GM18505 (cell line): Measurements from ENCODE around the gene TEAD2.
A peak's percentile ranks its signal among the peaks of the same experiment; 100 is the strongest.

Experiments
- ATAC-seq: cut with Tn5 transposase; IDR thresholded peaks from one replicate; pipeline ENCODE4 v1.9.1; 2021; ENCODE audit not compliant: unreplicated experiment
- POLR2A ChIP-seq: IDR thresholded peaks from 4 replicates; pipeline ENCODE4 v1.6.1; 2011; ENCODE audit warnings: borderline replicate concordance; ENCODE audit not compliant: insufficient read depth, insufficient read length; ENCODE audit errors: extremely low read depth

The TEAD2 gene

DNA sequence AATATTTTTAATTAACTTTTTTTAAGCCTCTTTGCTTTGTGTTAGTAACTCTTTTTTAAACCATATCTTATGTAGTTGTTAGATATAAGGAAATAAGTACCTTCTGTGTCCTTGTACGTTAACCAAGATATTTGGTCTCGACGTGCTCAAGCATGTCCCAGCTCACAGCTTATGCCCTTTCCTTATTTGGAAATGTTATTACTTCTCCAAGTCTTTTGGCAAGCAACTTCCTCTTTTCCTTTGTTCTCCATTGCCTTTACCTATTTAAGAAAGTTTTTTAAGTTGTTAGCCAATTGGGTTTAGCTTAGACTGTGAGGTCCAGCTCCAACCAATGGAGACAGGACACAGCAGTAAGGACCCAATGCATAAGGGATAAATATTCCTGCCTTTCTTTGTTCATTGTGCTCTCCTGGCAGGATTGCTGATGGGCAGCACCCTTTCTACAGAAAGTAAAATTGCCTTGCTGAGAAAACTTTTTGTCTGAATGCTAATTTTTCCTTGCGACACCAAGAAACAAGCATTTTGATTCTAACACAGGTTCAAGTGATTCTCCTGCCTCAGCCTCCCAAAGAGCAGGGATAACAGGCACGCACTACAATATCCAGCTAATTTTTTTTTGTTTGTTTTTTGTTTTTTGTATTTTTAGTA is 6.6 kb upstream of the TEAD2 start:
- ATAC-seq, result no peak
- TF ChIP-seq POLR2A, result no peak

DNA sequence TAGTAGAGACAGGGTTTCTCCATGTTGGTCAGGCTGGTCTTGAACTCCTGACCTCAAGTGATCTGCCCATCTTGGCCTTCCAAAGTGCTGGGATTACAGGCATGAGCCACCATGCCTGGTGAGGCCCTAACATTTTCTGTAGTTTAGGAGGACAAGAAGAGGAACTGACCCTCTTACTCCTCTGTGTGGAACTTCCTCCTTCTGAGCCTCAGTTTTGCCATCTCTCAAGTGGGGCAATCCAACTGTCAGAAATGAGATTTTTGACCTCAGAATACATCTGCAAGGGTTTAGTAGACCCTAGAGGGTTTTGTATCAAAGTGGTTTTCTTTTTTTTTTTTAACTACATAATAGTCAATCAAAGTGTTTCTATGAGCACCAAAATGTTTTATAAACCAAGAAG is 3.9 kb upstream of the TEAD2 start:
- no peak for TF ChIP-seq POLR2A
- ATAC-seq, result no peak

GRCh38 chr19:49364083-49364737 is 2.0 kb upstream of the TEAD2 start:
- no peak for TF ChIP-seq POLR2A
- ATAC-seq, result no peak

GRCh38 chr19:49363268-49364082 is 1.3 kb upstream of the TEAD2 start, which contains the start of gene DKKL1:
Gene DKKL1 (plus strand): TSS chr19:49363877. CDS start chr19:49363999, 122 bp downstream.
- ATAC-seq, result peak; percentile 61
- TF ChIP-seq POLR2A, result no peak

DNA sequence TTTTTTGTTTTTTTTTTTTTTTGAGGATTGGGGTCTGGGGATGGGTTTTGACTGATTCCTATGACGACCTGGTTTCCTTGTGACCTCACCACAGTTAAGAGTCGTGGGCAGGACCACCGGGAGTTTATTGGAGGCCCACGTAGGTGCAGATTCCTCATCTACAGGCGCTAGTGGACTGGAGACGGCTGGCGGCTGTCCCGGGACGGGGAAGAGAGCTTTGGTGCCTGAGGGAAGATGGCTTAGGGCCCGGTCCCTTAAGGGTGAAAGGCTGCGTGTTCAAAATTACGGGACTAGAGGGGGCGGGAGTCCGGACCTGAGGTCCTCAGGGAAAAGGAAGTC is 682 bp upstream of the TEAD2 start:
- TF ChIP-seq POLR2A, result no peak
- no peak for ATAC-seq

- ATAC-seq, result no peak
- no peak for TF ChIP-seq POLR2A
Measured at GRCh38 chr19:49361438-49362047, 673 bp downstream of the TEAD2 start.

DNA sequence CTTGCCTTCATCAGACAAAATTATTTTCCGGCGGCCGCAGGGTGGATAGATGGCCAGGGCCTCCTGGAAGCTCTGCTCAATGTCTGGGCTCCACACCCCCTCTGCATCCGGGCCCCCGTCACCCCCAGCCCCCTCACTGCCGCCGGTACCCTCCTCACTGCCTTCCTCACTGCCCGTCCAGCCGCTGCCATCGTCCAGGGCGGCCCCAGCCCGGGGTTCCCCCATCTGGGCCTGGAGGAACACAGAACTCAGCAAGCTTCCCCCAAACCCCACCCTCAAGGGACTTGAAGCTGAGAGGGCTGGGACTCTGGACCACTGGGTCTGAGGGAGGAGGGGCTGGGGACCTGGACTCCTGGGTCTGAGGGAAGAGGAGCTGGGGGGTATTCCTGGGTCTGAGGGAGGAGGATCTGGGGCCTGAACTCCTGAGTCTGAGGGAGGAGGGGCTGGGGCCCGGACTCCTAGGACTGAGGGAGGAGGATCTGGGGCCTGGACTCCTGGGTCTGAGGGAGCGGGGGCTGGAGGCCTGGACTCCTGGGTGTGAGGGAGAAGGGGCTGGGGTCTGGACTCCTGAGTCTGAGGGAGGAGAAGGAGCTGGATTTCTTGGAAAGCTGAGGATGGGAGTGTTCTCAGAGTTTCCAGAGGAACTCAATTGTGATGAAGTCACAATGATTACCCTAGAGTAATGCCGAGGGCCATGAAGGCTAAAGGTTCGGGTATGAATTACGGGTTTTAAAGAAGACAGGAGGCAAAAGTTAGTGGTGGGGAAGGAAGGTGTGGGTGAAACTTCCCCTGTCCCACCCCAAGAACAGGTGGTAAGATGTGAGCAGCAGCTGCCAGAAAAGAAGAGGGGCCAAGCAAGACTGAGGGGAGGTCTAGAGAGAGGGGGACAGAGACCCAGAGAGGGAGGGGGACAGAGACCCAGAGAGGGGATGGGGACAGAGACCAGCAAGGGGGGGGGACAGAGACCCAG is 2.1 kb downstream of the TEAD2 start:
- ATAC-seq, result no peak
- TF ChIP-seq POLR2A, result no peak

GRCh38 chr19:49357186-49357585 is 5.0 kb downstream of the TEAD2 start:
- ATAC-seq, result no peak
- no peak for TF ChIP-seq POLR2A

GRCh38 chr19:49356382-49356781 is 5.8 kb downstream of the TEAD2 start:
- no peak for TF ChIP-seq POLR2A
- ATAC-seq, result no peak

- no peak for TF ChIP-seq POLR2A
- no peak for ATAC-seq
Measured at GRCh38 chr19:49355909-49356353, 6.3 kb downstream of the TEAD2 start.

DNA sequence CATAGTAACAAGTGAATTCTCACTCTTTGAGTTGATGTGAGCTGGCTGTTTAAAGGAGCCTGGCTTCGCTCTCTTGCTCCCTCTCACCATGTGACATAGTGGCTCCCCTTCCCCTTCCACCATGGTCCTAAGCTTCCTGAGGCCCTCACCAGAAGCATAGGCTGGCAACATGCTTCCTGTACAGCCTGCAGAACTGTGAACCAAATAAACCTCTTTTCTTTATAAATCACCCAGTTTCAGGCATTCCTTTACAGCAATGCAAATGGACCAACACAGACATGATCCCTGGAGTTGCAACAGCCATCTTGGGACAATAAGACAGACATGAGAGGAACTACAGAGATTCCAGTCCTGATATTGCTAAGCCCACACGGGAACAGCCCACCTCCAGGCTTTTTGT is 12.6 kb downstream of the TEAD2 start:
- ATAC-seq, result no peak
- no peak for TF ChIP-seq POLR2A

- TF ChIP-seq POLR2A, result no peak
- no peak for ATAC-seq
Measured at GRCh38 chr19:49348305-49349189, 13.7 kb downstream of the TEAD2 start.

DNA sequence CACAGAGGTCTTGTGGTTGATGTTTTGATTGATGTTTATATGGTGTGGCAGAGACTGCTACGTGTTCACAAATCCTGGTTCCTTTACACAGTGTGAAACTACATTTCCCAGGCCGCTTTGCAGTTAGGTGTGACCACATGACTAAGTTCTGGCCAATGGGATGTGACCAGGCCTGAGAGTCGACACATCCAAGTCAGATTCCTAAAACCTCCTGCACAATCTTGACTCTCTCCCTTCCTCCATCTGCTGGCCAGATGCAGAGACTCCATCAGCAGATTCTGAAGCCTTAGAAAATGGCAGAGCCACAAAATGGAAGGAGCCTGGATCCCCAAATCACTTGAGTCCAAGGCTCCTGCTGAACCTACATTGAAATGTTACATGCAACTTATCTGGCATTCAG is 14.4 kb downstream of the TEAD2 start:
- ATAC-seq, result no peak
- TF ChIP-seq POLR2A, result no peak
